ENCODE measurements around the gene PMF1.

The PMF1 gene

DNA sequence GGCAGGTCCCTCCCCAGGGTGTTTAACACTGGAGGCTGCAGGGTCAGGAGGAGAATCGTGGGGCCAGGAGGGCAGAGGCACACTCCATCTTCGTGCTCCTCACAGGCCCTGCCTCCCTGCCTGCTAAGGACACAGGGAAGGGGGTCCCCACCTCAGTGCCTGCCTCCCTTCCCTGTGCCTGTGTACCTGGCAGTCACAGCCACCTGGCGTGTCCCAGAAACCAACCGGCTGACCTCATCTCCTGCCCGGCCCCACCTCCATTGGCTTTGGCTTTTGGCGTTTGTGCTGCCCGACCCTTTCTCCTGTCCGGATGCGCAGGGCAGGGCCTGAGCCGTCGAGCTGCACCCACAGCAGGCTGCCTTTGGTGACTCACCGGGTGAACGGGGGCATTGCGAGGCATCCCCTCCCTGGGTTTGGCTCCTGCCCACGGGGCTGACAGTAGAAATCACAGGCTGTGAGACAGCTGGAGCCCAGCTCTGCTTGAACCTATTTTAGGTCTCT is 28.6 kb downstream of the PMF1 start:
- DNase-seq: no peak

DNA sequence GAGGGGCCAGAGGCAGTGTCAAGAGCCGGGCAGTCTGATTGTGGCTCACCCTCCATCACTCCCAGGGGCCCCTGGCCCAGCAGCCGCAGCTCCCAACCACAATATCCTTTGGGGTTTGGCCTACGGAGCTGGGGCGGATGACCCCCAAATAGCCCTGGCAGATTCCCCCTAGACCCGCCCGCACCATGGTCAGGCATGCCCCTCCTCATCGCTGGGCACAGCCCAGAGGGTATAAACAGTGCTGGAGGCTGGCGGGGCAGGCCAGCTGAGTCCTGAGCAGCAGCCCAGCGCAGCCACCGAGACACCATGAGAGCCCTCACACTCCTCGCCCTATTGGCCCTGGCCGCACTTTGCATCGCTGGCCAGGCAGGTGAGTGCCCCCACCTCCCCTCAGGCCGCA is 29.1 kb downstream of the PMF1 start, which contains the start of gene BGLAP:
Gene BGLAP, plus strand, starts transcription at position 259 of the 400 bp plus-strand sequence. Its CDS starts 48 bp downstream, at position 307.
- DNase-seq: no peak

- DNase-seq: no peak
These were observed 29.9 kb downstream of the PMF1 start for GRCh38 chr1:156242738-156243137.

DNA sequence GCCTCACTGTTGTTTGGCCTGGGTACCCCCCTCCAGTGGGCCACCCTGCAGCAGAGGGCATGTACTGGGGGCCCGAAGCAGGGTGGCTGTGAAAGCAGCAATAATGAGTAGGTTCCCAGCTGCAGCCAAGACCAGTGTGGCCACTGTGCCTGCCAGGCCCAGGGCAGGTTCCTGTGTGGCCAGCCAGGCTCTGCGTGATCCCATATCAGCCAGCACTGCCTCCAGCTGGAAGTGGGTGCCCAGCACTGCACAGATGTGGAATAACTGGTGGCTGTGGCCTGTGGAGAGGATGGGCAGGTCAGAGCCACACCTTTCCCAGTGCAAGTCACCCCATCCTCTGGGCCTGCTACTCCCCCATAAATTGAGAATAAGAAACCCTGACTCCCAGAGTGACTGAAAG is 31.3 kb downstream of the PMF1 start:
- DNase-seq: no peak

- DNase-seq: no peak
These were observed 31.9 kb downstream of the PMF1 start for GRCh38 chr1:156244712-156245111.

GRCh38 chr1:156245451-156246232 is 32.8 kb downstream of the PMF1 start:
- DNase-seq: peak in 2 of 4 experiments; percentile 13 to 21

- DNase-seq: no peak
These were observed 33.5 kb downstream of the PMF1 start for GRCh38 chr1:156246241-156246780.

GRCh38 chr1:156246781-156247459 is 34.1 kb downstream of the PMF1 start:
- no peak for DNase-seq

DNA sequence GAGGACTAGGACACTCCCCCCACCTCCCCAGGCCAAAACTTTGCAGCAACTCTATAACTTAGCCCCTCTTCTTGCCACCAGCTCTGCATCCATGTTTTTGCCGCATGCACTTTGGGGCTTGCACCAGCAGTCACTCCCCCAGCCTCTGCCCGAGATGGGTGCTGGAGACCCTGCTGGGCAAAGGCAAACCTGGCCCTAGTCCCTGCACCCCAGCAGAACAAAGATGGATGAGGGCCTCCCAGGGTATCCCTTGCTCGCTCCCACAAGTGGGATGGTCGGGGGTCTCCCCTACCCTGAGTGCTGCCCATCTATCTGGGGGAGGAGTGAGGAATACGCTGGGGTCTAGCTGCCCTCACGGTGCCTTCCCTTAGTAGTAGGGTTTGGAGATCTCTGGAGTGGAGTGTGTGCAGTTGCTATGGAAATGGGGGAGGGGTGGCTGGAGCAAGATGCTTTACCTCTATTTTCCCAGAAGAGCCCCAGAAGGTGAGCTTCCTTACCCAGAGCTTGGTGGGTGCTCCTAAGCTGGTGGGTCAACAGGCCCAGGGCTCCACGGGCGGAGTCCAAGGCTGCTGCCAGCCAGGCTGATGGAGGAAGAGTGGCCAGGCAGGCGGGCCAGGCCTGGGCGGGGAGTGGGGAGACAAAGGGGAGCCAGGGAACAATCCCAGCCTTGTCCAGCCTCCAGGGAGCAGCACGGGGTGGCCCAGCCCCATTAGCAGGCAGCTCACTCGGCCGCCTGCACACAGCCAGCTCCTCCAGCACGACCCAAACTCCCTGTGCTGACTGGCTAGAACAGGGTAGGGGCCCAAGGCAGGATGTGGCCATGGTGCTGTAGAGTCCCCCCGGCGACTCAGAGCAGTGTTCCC is 34.9 kb downstream of the PMF1 start, which contains the start of gene PAQR6:
Gene PAQR6, minus strand, starts transcription at position 597 of the 863 bp plus-strand sequence. CDS start 1,325 bp downstream, outside the sequence.
- no peak for DNase-seq

GRCh38 chr1:156248323-156248683 is 35.5 kb downstream of the PMF1 start:
- DNase-seq: no peak

GRCh38 chr1:156249593-156249992 is 36.8 kb downstream of the PMF1 start:
- DNase-seq: no peak

- no peak for DNase-seq
These were observed 38.7 kb downstream of the PMF1 start for GRCh38 chr1:156251527-156251926.

DNA sequence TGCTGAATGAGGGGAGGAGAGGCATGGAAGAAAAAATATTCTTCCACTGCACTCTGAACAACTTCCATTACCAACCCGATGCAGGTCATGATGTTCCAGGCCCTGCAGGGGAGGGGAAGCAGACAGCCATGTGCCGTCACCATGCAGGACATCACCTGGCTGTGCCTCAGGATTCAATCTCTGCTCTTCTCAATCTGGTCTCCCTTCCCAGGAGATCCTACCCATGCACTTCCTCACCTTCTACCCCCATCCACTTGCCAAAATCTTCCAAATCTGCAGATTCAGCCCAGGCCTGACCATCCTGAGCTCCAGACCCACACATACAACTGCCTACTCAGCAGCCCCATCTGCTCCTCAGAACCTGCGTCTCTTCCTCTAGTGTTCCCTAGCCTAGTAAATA is 40.8 kb downstream of the PMF1 start:
- no peak for DNase-seq

DNA sequence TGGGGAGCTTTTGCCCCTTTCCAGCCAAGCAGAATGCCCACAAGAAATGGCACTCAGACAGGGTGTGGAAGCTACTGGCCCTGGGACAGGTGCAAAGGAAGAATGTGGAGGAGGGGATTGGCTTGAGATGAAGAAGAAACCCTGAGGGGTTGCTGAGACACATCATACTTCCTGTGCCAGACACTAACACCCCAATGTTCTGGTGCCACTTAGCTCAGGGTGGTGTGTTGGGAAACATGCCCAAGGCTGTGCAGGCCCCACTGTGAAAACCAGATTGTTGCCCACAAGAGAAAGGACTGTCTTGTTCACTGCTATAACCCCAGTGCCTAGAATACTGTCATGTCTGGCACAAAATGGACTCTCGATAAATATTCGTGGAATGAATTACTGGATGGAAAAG is 44.9 kb downstream of the PMF1 start:
- DNase-seq: no peak

DNA sequence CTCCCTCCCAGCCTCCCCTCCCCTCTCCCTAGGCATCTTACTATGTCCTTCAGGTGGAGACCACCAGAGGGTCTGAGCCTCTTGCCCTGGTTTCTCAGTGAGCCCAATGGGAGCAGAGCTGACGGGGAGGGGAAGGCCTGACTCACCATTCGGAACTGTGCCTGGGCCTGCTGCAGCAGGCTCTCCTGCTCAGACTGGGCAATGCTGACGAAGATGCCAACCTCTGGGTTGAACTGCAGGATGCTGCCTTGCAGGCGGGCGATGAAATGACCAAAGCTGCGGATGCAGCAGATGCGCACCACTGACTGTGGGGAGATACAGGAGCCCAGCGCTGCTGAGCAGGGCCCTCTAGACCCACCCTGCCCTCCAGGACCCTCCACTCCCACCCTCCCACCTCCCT is 46.1 kb downstream of the PMF1 start:
- no peak for DNase-seq

DNA sequence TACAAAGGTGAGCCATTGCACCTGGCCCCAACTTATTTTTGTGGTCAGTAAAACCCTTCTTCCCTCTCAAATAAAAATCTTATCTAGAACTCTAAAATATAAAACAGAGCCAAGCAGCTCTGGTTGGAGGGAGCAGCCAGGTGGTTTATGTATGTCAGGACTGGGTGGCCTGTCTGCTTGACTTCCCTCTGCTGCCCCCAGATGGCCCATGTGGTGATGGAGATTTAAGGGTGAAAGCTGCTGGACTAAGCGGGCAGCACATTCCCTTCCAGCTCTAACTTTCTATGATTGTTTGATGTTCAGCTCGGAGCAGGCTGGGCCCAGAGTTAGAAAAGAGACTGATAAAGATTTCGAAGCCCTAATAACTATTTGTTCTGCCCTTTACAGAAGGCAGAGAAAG is 47.0 kb downstream of the PMF1 start:
- DNase-seq: no peak

DNA sequence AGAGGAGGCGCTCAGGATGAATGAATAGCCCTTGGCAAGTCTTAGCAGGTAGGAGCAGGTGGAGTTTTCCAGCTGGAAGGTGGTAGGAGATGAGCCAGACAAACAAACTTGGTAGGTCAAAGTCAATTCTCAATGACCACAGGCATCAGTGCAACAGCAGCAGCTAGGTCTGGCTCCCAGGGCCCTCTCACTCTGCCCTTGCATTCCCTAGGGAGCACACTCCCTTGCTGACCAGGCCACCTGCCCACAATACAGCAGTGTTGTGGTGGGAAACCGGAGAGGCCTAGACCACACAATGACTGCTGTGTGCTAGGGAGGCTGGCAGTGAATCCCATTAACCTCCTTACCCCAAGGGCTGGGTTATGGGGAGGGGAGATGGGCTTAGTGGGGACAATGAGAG is 48.1 kb downstream of the PMF1 start:
- DNase-seq: no peak

GRCh38 chr1:156262461-156263287 is 49.9 kb downstream of the PMF1 start:
- no peak for DNase-seq

GRCh38 chr1:156263288-156263655 is 50.5 kb downstream of the PMF1 start:
- DNase-seq: no peak

GRCh38 chr1:156266051-156266450 is 53.2 kb downstream of the PMF1 start:
- DNase-seq: no peak

DNA sequence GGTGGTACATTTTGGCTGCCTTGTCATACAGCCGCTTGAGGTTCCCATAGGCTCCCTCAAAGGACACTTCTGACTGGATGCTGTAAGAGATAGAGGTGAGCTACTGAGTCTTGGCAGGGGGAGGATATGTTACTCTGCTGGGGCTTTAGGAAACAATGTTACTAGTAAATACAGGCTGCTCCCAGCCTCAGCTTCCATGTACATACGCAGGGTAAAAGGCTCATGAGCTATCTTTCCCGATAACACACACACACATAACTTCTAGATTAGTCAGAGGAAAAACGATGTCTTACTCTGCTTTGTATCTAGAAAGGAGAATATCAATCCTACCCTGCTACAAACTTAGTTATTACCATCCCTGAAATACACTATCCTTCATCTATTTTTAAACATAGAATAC is 55.5 kb downstream of the PMF1 start:
- no peak for DNase-seq

DNA sequence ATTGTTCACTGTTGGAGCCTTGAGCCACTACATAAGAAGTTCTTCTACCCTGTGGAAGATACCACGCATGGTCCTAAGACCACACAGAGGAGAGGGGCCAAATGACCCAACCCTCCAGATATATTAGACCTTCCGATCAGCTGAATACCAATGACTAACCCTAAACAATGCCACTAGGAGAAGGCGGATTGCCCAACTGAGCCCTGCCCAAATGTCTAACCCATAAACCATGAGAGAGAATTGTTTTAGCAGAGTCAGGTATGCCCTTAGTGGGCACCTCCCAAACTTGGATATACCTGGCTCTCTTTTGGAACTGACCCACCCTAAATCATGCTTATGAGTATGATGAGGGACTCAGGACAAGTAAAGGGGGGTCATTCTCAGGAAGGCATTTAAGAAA is 57.5 kb downstream of the PMF1 start:
- no peak for DNase-seq

Data from activated naive CD4-positive, alpha-beta T cell (primary cell).